Adrenal gland (tissue), 12 donors: Measurements from ENCODE around the gene ABCF3. TPM values are rescaled to one million over a fixed set of nuclear protein-coding genes. Genes with fewer than 3 reads are reported as not detected.

ENCODE experiments used
- DNase-seq, 7 donors: peaks; one replicate each; pipeline ENCODE4 v3.0.0-alpha.2; 2019 to 2020
- H3K27ac ChIP-seq, 5 donors: fragments of 200-600 bp; sonication (generic) in 4 of 5; 1 replicate in 3 of 5; 2 replicates in 2 of 5; pipeline versions ENCODE4 v1.5.1 to v1.8.0; 2016 to 2020; ENCODE audit warnings: mild to moderate bottlenecking in 1 of 5
- H3K27me3 ChIP-seq: fragments of 200-600 bp; 2 replicates; pipeline ENCODE4 v1.8.0; 2021
- H3K36me3 ChIP-seq, 2 donors: fragments of 200-600 bp; replicated peaks in 1 of 2; 1 replicate in 1 of 2; 2 replicates in 1 of 2; pipeline versions ENCODE4 v1.5.1 to v1.8.0; 2018 to 2022
- H3K4me1 ChIP-seq, 2 donors: fragments of 200-600 bp; replicated peaks in 1 of 2; 1 replicate in 1 of 2; 2 replicates in 1 of 2; pipeline versions ENCODE4 v1.5.1 to v1.8.0; 2018 to 2021
- H3K4me3 ChIP-seq, 4 donors: fragments of 200-600 bp; sonication (generic) in 3 of 4; one replicate each; pipeline ENCODE4 v1.5.1; 2016 to 2018
- H3K9me3 ChIP-seq, 3 donors: fragments of 200-600 bp; sonication (generic) in 1 of 3; replicated peaks in 1 of 3; 1 replicate in 2 of 3; 2 replicates in 1 of 3; pipeline versions ENCODE4 v1.5.1 to v1.8.0; 2016 to 2021
- CTCF ChIP-seq, 6 experiments: fragments of 450-650 bp in 4 of 6; fragments of 200-600 bp in 2 of 6; sonication (generic) in 1 of 6; IDR thresholded peaks; 1 replicate in 5 of 6; 2 replicates in 1 of 6; pipeline versions ENCODE4 v1.5.1 to v1.8.0; 2016 to 2021; ENCODE audit warnings: antibody characterized with exemption in 6 of 6, mild to moderate bottlenecking in 2 of 6, moderate library complexity in 1 of 6
- POLR2A ChIP-seq, 2 donors: fragments of 450-650 bp; IDR thresholded peaks; one replicate each; pipeline ENCODE4 v1.6.1; 2017; ENCODE audit warnings: antibody characterized with exemption in 2 of 2, mild to moderate bottlenecking in 2 of 2, moderate library complexity in 1 of 2
- WGBS, 4 donors: extraction: QIAGEN DNeasy Blood & Tissue Kit in 2 of 4; methylation state at CpG; one replicate each; pipeline versions ENCODE4 v1.1.5 to v1.1.7; 2013 to 2017; 5-methylcytosine and 5-hydroxymethylcytosine counted together
- intact Hi-C, 2 donors: fragments of 100-400 bp; cut with DNase I; formaldehyde crosslinking; loops; one replicate each; pipeline versions ENCODE4 v1.14.1 to v1.15.0; 2022 to 2023
- polyA plus RNA-seq, 3 donors: library from polyadenylated mRNA; stranded (reverse); fragments of 200-250 nt in 2 of 3; fragments of 350-450 nt in 1 of 3; fragmentation: Illumina TruSeq in 1 of 3; extraction: RNeasy Lipid Tissue Mini Kit (QIAGEN cat#74804) in 1 of 3; gene quantifications; one replicate each; pipeline ENCODE4 v1.2.3, GENCODE V29; 2013 to 2014
- total RNA-seq, 9 donors: library from RNA; depleted of rRNA in 4 of 9; stranded (reverse); fragments of >200 nt in 4 of 9; fragments of 120-200 nt in 1 of 9; fragmentation: NEBNext Ultra II Directional in 1 of 9; extraction: Animal tissue kit (Norgen Biotek cat#: 25700) in 1 of 9; gene quantifications; one replicate each; pipeline versions ENCODE4 v1.1.0 to v1.2.4, GENCODE V29; 2013 to 2023
- donor health status: healthy with polysubstance abuse.
- donor health status: Bipolar disorder and iron deficiency.
- donor health status: DM: yes; HTN: yes; CAD: no.
- donor health status: DM: no; HTN: no; CAD: no.
- donor health status: DM: no; HTN: no; CAD: no.
- donor health status: DM: yes; HTN: yes; CAD: no.

ABCF3 gene
- total and polyA plus RNA-seq, 12 donors = 93.6 to 353 (median 201) TPM

- TF ChIP-seq POLR2A (IDR thresholded peaks at IDR 0.05) (no peak), CTCF (IDR thresholded peaks at IDR 0.05) (no peak)
- Histone ChIP-seq H3K27ac (no peak overlapping the region), H3K4me3 (no peak overlapping the region), H3K36me3 (peaks cover 0 to 73% of the 10 kb centered on the region in 2 donors), H3K4me1 (peaks cover 0 to 6% of the 10 kb centered on the region in 2 donors), H3K9me3 (no peaks in the 10 kb centered on the region), H3K27me3 (no peaks in the 10 kb centered on the region)
- no peak for DNase-seq
- intact Hi-C loops = no loop called here
- 87 to 100% (median 93%) methylated on average over 3 of the region's 3 CpGs for WGBS, 4 donors
These were observed 42.7 kb upstream of the ABCF3 start for GRCh38 chr3:184143327-184143726.

- Histone ChIP-seq H3K27ac (no peak overlapping the region), H3K4me1 (peaks cover 0 to 6% of the 10 kb centered on the region in 2 donors), H3K27me3 (no peaks in the 10 kb centered on the region), H3K9me3 (no peaks in the 10 kb centered on the region), H3K36me3 (peaks cover 0 to 67% of the 10 kb centered on the region in 2 donors), H3K4me3 (no peak overlapping the region)
- 73 to 84% (median 77%) methylated on average over 5 of the region's 5 CpGs for WGBS, 4 donors
- intact Hi-C loops = no loop called here
- TF ChIP-seq POLR2A (IDR thresholded peaks at IDR 0.05) (no peak), CTCF (IDR thresholded peaks at IDR 0.05) (no peak)
- no peak for DNase-seq
These were observed 41.5 kb upstream of the ABCF3 start for GRCh38 chr3:184144505-184144904.

GRCh38 chr3:184145111-184145524 is 40.9 kb upstream of the ABCF3 start:
- intact Hi-C loops = loop anchor here in 1 of 2 donors (5.0 kb wide), 1 partner anchor 97 kb away; no protein-coding TSS in a partner anchor
- peaks cover 0 to 62% of the 10 kb centered on the region in 2 donors for H3K36me3 ChIP-seq
- DNase-seq = peak; percentile 42 to 82 (median 59)
- WGBS, 4 donors = 15 to 36% (median 31%) methylated on average over 4 of the region's 4 CpGs
- no peaks in the 10 kb centered on the region for H3K27me3 ChIP-seq
- peaks cover 0 to 6% of the 10 kb centered on the region in 2 donors for H3K4me1 ChIP-seq
- H3K4me3 ChIP-seq = no peak overlapping the region
- peak overlapping the region in 1 of 5 donors; percentile 32 for H3K27ac ChIP-seq
- TF ChIP-seq CTCF (IDR thresholded peaks at IDR 0.05) = peak in 5 of 6 experiments; percentile 37 to 56 (median 49)
- no peak for TF ChIP-seq POLR2A (IDR thresholded peaks at IDR 0.05)
- no peaks in the 10 kb centered on the region for H3K9me3 ChIP-seq

- no peak for DNase-seq
These were observed 40.2 kb upstream of the ABCF3 start for GRCh38 chr3:184145751-184146270.

More at GRCh38 chr3:184145751-184146270, 40.2 kb upstream of the ABCF3 start:
- intact Hi-C loops = loop anchor here in 1 of 2 donors (5.0 kb wide), 1 partner anchor 96 kb away; no protein-coding TSS in a partner anchor
- peak overlapping the region in 1 of 5 donors; percentile 32 for H3K27ac ChIP-seq
- peaks cover 0 to 6% of the 10 kb centered on the region in 2 donors for H3K4me1 ChIP-seq
- H3K4me3 ChIP-seq = no peak overlapping the region
- H3K27me3 ChIP-seq = no peaks in the 10 kb centered on the region
- TF ChIP-seq CTCF (IDR thresholded peaks at IDR 0.05) (no peak), POLR2A (IDR thresholded peaks at IDR 0.05) (no peak)
- H3K9me3 ChIP-seq = no peaks in the 10 kb centered on the region
- peaks cover 0 to 55% of the 10 kb centered on the region in 2 donors for H3K36me3 ChIP-seq
- WGBS, 4 donors = 77 to 90% (median 83%) methylated on average over 8 of the region's 8 CpGs
